ENCODE data around the gene CUEDC1.

DNA sequence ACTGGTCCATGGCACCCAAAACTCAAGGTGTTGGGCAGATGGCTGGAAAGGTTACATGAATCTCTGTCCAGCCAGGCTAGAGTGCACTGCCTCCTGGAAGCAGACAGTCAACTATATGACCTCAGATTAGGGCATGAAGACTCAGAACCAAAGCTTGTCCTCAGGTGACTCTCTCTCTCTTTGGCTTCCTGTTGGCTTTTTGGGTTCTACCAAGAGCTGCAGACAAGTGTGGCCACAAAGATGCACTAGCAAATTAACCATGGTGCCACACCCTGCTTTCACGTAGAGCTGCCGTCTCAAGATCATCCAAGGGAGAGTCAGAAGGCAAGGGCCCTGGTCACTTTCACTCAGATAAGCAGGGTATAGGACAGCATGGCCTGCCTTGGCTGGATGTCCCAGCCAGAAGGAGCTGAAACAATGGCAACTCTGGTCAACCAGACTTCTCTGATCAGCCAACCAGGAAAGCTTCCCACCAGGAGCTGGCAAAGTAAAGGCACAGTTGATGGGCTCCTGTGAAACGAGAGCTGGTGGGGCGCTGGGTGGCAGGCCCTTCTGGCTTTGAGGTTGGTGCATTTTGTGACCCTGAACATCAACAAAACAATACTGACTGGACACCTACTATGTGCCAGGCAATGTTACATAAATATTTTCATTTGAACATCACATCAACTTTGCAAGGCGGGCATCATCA, 31.9 kb downstream of the CUEDC1 start:
- TF ChIP-seq, protein P1, sequence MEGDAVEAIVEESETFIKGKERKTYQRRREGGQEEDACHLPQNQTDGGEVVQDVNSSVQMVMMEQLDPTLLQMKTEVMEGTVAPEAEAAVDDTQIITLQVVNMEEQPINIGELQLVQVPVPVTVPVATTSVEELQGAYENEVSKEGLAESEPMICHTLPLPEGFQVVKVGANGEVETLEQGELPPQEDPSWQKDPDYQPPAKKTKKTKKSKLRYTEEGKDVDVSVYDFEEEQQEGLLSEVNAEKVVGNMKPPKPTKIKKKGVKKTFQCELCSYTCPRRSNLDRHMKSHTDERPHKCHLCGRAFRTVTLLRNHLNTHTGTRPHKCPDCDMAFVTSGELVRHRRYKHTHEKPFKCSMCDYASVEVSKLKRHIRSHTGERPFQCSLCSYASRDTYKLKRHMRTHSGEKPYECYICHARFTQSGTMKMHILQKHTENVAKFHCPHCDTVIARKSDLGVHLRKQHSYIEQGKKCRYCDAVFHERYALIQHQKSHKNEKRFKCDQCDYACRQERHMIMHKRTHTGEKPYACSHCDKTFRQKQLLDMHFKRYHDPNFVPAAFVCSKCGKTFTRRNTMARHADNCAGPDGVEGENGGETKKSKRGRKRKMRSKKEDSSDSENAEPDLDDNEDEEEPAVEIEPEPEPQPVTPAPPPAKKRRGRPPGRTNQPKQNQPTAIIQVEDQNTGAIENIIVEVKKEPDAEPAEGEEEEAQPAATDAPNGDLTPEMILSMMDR (conservative IDR thresholded peaks at IDR 0.05; ENCODE audit: low read depth, low read length): no peak
- TF ChIP-seq EZH2 (IDR thresholded peaks at IDR 0.05; ENCODE audit: borderline replicate concordance, low read depth, low read length, poor library complexity, severe bottlenecking): no peak
